SU-DHL-6 (cell line): ENCODE results near the gene CTDSPL.

ENCODE experiments used
- H2AFZ ChIP-seq: fragments of 200-600 bp; sonication (generic); 2 replicates; pipeline ENCODE4 v1.6.1; 2014; ENCODE audit warnings: low read depth, mild to moderate bottlenecking, moderate library complexity, mixed read lengths, antibody characterized with exemption, low read length; ENCODE audit not compliant: severe bottlenecking
- H3F3A ChIP-seq: fragments of 200-600 bp; shearing (Covaris generic); 2 replicates; pipeline ENCODE4 v1.6.0; 2016; ENCODE audit warnings: antibody characterized with exemption, mild to moderate bottlenecking; ENCODE audit not compliant: insufficient read depth
- H3K27ac ChIP-seq: fragments of 200-600 bp; sonication (generic); 2 replicates; pipeline ENCODE4 v1.5.1; 2016; ENCODE audit warnings: low read depth, mild to moderate bottlenecking, low read length, moderate library complexity, mixed read lengths
- H3K27me3 ChIP-seq: fragments of 200-600 bp; sonication (generic), shearing (Covaris generic); 2 replicates; pipeline ENCODE4 v1.6.0; 2014; ENCODE audit warnings: mild to moderate bottlenecking, low read length
- H3K36me3 ChIP-seq: fragments of 200-600 bp; sonication (generic); 2 replicates; pipeline ENCODE4 v1.6.1; 2014; ENCODE audit warnings: mild to moderate bottlenecking, low read length, mixed read lengths
- H3K4me2 ChIP-seq: fragments of 300-600, 200-600 bp; shearing (Covaris generic), sonication (generic); 2 replicates; pipeline ENCODE4 v1.6.0; 2014; ENCODE audit warnings: low read length, low read depth, mild to moderate bottlenecking; ENCODE audit not compliant: poor library complexity, severe bottlenecking
- H3K4me3 ChIP-seq: fragments of 200-600 bp; sonication (generic); 2 replicates; pipeline ENCODE4 v1.5.1; 2014; ENCODE audit warnings: antibody characterized with exemption, low read length, mild to moderate bottlenecking, mixed read lengths; ENCODE audit not compliant: insufficient read depth, poor library complexity, severe bottlenecking
- H3K79me2 ChIP-seq: fragments of 200-600 bp; sonication (generic); 2 replicates; pipeline ENCODE4 v1.6.1; 2014; ENCODE audit warnings: mild to moderate bottlenecking, low read length, moderate library complexity; ENCODE audit not compliant: insufficient read depth
- H3K9ac ChIP-seq: fragments of 200-600 bp; sonication (generic); 2 replicates; pipeline ENCODE4 v1.7.0; 2014; ENCODE audit warnings: mild to moderate bottlenecking, low read length
- H3K9me2 ChIP-seq: fragments of 200-600 bp; sonication (generic); replicated peaks from 2 replicates; pipeline ENCODE4 v1.6.1; 2014; ENCODE audit warnings: low read length; ENCODE audit not compliant: insufficient read depth
- H3K9me3 ChIP-seq: fragments of 200-600 bp; sonication (generic); 2 replicates; pipeline ENCODE4 v1.6.1; 2014; ENCODE audit warnings: low read length, mixed read lengths; ENCODE audit not compliant: insufficient read depth
- H4K20me1 ChIP-seq: fragments of 200-600 bp; sonication (generic); 2 replicates; pipeline ENCODE4 v1.6.1; 2014; ENCODE audit warnings: low read depth, mild to moderate bottlenecking, antibody characterized with exemption, low read length, moderate library complexity, mixed read lengths
- CTCF ChIP-seq: fragments of 200-600 bp; sonication (generic); IDR thresholded peaks from one replicate; pipeline ENCODE4 v1.5.1; 2017; ENCODE audit warnings: antibody characterized with exemption, mild to moderate bottlenecking, low read length, moderate library complexity; ENCODE audit not compliant: insufficient read depth, poor library complexity, severe bottlenecking
- EZH2phosphoT487 ChIP-seq: fragments of 200-600 bp; sonication (generic), shearing (Covaris generic); conservative IDR thresholded peaks from 2 replicates; pipeline ENCODE4 v1.6.1; 2018; ENCODE audit warnings: mild to moderate bottlenecking, antibody characterized with exemption, low read length, moderate library complexity, mixed read lengths

CTDSPL gene

GRCh38 chr3:37954881-37955280 lies 93.2 kb downstream of the CTDSPL start:
- no peaks in the 10 kb centered on the region for H4K20me1 ChIP-seq
- no peak overlapping the region for H3K9ac ChIP-seq
- H3K9me2 ChIP-seq = no peaks in the 10 kb centered on the region
- H3K4me2 ChIP-seq = no peak overlapping the region
- H2AFZ ChIP-seq = no peak overlapping the region
- no peaks in the 10 kb centered on the region for H3K36me3 ChIP-seq
- TF ChIP-seq EZH2phosphoT487 (no peak), CTCF (no peak)
- H3K27me3 ChIP-seq = no peaks in the 10 kb centered on the region
- no peaks in the 10 kb centered on the region for H3K79me2 ChIP-seq
- H3F3A ChIP-seq = no peaks in the 10 kb centered on the region
- H3K4me3 ChIP-seq = no peak overlapping the region
- H3K9me3 ChIP-seq = no peaks in the 10 kb centered on the region
- no peak overlapping the region for H3K27ac ChIP-seq

GRCh38 chr3:37955918-37956707 lies 94.4 kb downstream of the CTDSPL start:
- Histone ChIP-seq H3K27me3 (no peaks in the 10 kb centered on the region), H3K9me3 (no peaks in the 10 kb centered on the region), H2AFZ (no peak overlapping the region), H3F3A (no peaks in the 10 kb centered on the region), H3K79me2 (no peaks in the 10 kb centered on the region), H3K27ac (no peak overlapping the region), H3K9ac (no peak overlapping the region), H4K20me1 (no peaks in the 10 kb centered on the region), H3K9me2 (no peaks in the 10 kb centered on the region), H3K4me3 (no peak overlapping the region), H3K36me3 (no peaks in the 10 kb centered on the region), H3K4me2 (no peak overlapping the region)
- TF ChIP-seq EZH2phosphoT487 = no peak
- no peak for TF ChIP-seq CTCF

- Histone ChIP-seq H3K27ac (no peak overlapping the region), H3K9ac (no peak overlapping the region), H3K27me3 (no peaks in the 10 kb centered on the region), H4K20me1 (no peaks in the 10 kb centered on the region), H3K9me3 (no peaks in the 10 kb centered on the region), H3K36me3 (no peaks in the 10 kb centered on the region), H3K9me2 (no peaks in the 10 kb centered on the region), H3K4me3 (no peak overlapping the region), H3K4me2 (no peak overlapping the region), H3F3A (no peaks in the 10 kb centered on the region), H2AFZ (no peak overlapping the region), H3K79me2 (no peaks in the 10 kb centered on the region)
- TF ChIP-seq CTCF (no peak), EZH2phosphoT487 (no peak)
Measured at GRCh38 chr3:37956723-37957538, 95.3 kb downstream of the CTDSPL start.
